ENCODE measurements around the gene RAB8B.

RAB8B gene

DNA sequence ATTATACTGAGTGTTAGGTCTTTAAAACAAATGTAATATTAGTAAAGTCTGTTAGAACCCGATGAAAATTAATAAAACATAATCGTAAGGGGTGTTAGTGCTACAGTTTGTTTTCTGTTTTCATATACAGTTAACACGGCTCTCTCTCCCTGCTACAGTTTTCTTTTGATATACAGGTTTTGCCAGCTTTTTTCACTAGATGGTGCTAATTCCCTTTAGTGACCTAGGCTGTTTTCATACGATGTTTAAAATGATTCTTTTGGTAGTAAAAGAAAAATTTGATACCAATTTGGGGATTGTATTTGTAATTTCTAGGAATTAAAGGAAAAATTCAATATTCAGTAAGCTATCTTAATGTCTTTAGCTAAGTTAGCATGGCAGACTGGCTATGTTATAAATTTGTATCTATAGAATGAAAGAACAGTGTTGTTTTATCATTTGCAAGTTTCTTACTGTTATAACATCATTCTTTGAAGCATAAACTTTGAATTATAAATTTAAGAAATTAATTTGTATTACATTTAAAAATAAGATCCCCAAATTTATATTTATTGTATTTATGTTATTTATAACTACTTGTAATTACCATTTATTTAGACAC is 99.5 kb downstream of the RAB8B start:
- Histone ChIP-seq H3K36me3 (ENCODE audit: low read length) (no peaks in the 10 kb centered on the region; the same call in 1 of the 2 replicates), H3F3A (ENCODE audit: insufficient read depth) (0 out of 2 replicates have a peak, but pooled peaks cover 5% of the 10 kb centered on the region), H3K9me3 (ENCODE audit: insufficient read depth, low read length) (no peaks in the 10 kb centered on the region), H3K4me3 (ENCODE audit: insufficient read depth, low read length, poor library complexity, severe bottlenecking) (no peak overlapping the region), H4K20me1 (ENCODE audit: low read depth, low read length) (no peaks in the 10 kb centered on the region), H2AFZ (ENCODE audit: low read depth, low read length, severe bottlenecking) (no peak overlapping the region), H3K27me3 (ENCODE audit: low read length) (no peaks in the 10 kb centered on the region), H3K79me2 (ENCODE audit: insufficient read depth, low read length) (no peaks in the 10 kb centered on the region), H3K27ac (ENCODE audit: low read depth, low read length) (no peak overlapping the region), H3K9me2 (replicated peaks; ENCODE audit: insufficient read depth, low read length) (no peaks in the 10 kb centered on the region), H3K9ac (ENCODE audit: low read length) (no peak overlapping the region), H3K4me2 (ENCODE audit: low read depth, low read length, poor library complexity, severe bottlenecking) (no peak overlapping the region)
- no peak for TF ChIP-seq EZH2phosphoT487 (conservative IDR thresholded peaks at IDR 0.05; ENCODE audit: low read length)
- TF ChIP-seq, protein P1, sequence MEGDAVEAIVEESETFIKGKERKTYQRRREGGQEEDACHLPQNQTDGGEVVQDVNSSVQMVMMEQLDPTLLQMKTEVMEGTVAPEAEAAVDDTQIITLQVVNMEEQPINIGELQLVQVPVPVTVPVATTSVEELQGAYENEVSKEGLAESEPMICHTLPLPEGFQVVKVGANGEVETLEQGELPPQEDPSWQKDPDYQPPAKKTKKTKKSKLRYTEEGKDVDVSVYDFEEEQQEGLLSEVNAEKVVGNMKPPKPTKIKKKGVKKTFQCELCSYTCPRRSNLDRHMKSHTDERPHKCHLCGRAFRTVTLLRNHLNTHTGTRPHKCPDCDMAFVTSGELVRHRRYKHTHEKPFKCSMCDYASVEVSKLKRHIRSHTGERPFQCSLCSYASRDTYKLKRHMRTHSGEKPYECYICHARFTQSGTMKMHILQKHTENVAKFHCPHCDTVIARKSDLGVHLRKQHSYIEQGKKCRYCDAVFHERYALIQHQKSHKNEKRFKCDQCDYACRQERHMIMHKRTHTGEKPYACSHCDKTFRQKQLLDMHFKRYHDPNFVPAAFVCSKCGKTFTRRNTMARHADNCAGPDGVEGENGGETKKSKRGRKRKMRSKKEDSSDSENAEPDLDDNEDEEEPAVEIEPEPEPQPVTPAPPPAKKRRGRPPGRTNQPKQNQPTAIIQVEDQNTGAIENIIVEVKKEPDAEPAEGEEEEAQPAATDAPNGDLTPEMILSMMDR (IDR thresholded peaks at IDR 0.05; ENCODE audit: insufficient read depth, low read length, poor library complexity, severe bottlenecking) = peak; percentile 72

DNA sequence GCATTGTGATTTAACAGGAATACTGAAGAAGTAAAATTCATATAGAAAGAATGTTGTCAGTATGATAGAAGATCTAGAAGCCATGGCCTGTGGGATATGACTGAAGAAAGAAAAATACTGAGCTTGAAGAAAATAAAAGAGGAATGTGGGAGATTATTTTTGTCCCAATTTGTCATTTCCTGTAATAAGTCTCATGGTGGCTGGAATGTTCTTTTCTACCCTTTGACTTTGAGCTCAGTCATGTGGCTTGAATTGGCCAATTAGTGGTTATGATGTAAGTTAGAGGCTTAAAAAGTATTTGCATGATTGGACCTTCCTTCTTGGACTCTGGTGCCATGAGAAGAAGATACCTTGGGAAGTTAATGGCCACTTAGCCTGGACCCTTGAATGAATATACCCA is 102.1 kb downstream of the RAB8B start:
- H3K9ac ChIP-seq (ENCODE audit: low read length) = no peak overlapping the region
- H3K27ac ChIP-seq (ENCODE audit: low read depth, low read length) = no peak overlapping the region
- no peak overlapping the region for H3K4me2 ChIP-seq (ENCODE audit: low read depth, low read length, poor library complexity, severe bottlenecking)
- no peaks in the 10 kb centered on the region for H4K20me1 ChIP-seq (ENCODE audit: low read depth, low read length)
- no peaks in the 10 kb centered on the region for H3K27me3 ChIP-seq (ENCODE audit: low read length)
- 0 out of 2 replicates have a peak, but pooled peaks cover 5% of the 10 kb centered on the region for H3F3A ChIP-seq (ENCODE audit: insufficient read depth)
- H3K79me2 ChIP-seq (ENCODE audit: insufficient read depth, low read length) = no peaks in the 10 kb centered on the region
- no peaks in the 10 kb centered on the region for H3K36me3 ChIP-seq (ENCODE audit: low read length)
- H2AFZ ChIP-seq (ENCODE audit: low read depth, low read length, severe bottlenecking) = no peak overlapping the region
- H3K9me3 ChIP-seq (ENCODE audit: insufficient read depth, low read length) = no peaks in the 10 kb centered on the region
- no peaks in the 10 kb centered on the region for H3K9me2 ChIP-seq (replicated peaks; ENCODE audit: insufficient read depth, low read length)
- H3K4me3 ChIP-seq (ENCODE audit: insufficient read depth, low read length, poor library complexity, severe bottlenecking) = no peak overlapping the region
- TF ChIP-seq EZH2phosphoT487 (conservative IDR thresholded peaks at IDR 0.05; ENCODE audit: low read length) = no peak
- TF ChIP-seq, protein P1 (IDR thresholded peaks at IDR 0.05; ENCODE audit: insufficient read depth, low read length, poor library complexity, severe bottlenecking) = no peak

DNA sequence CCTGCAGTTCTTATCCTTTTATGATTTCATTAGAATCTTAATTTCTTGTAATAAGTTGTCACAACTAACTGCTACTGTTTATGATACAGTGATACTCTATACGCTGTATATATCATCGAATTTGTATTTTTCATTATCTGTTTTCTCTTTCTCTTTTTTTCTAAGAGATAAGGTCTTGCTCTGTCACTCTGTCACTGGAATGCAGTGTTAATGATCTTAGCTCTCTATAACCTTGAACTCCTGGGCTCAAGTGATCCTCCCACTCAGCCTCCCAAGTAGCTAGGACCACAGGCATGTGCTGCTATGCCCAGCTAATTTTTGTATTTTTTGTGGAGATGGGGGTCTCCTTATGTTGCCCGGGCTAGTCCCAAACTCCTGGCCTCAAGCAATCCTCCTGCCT is 102.8 kb downstream of the RAB8B start:
- H3K4me2 ChIP-seq (ENCODE audit: low read depth, low read length, poor library complexity, severe bottlenecking) = no peak overlapping the region

More for the DNA sequence above, 102.8 kb downstream of the RAB8B start:
- Histone ChIP-seq H3F3A (ENCODE audit: insufficient read depth) (0 out of 2 replicates have a peak, but pooled peaks cover 5% of the 10 kb centered on the region), H3K79me2 (ENCODE audit: insufficient read depth, low read length) (no peaks in the 10 kb centered on the region), H4K20me1 (ENCODE audit: low read depth, low read length) (no peaks in the 10 kb centered on the region), H3K9ac (ENCODE audit: low read length) (no peak overlapping the region), H2AFZ (ENCODE audit: low read depth, low read length, severe bottlenecking) (no peak overlapping the region), H3K9me2 (replicated peaks; ENCODE audit: insufficient read depth, low read length) (no peaks in the 10 kb centered on the region), H3K9me3 (ENCODE audit: insufficient read depth, low read length) (no peaks in the 10 kb centered on the region), H3K27ac (ENCODE audit: low read depth, low read length) (no peak overlapping the region), H3K27me3 (ENCODE audit: low read length) (no peaks in the 10 kb centered on the region), H3K4me3 (ENCODE audit: insufficient read depth, low read length, poor library complexity, severe bottlenecking) (no peak overlapping the region), H3K36me3 (ENCODE audit: low read length) (no peaks in the 10 kb centered on the region)
- TF ChIP-seq, protein P1 (IDR thresholded peaks at IDR 0.05; ENCODE audit: insufficient read depth, low read length, poor library complexity, severe bottlenecking) = no peak
- TF ChIP-seq EZH2phosphoT487 (conservative IDR thresholded peaks at IDR 0.05; ENCODE audit: low read length) = no peak
